ENCODE data around the gene SAMD3. TPM values are rescaled to one million over a fixed set of nuclear protein-coding genes. Genes with fewer than 3 reads are reported as not detected.
A peak's percentile ranks its signal among the peaks of the same experiment; 100 is the strongest.
"Not testable (repeated sequence)": the region's sequence is repeated elsewhere in the genome, so short reads cannot be mapped to it uniquely, and the experiment has no call there.

SAMD3 gene
- total and polyA plus RNA-seq, 5 donors = 0.11 to 1.6 (median 1.0) TPM; not detected in 1

- ATAC-seq (no peak), DNase-seq (peak in 1 of 3 donors; percentile 45)
- intact Hi-C loops (cut with DNase I) = no loop called here
- Histone ChIP-seq H3K27ac (ENCODE audit: low read length) (no peak overlapping the region), H3K4me3 (ENCODE audit: low read length) (no peak overlapping the region), H3K4me1 (ENCODE audit: control insufficient read depth, insufficient read depth, low read length) (no peaks in the 10 kb centered on the region), H3K27me3 (ENCODE audit: control insufficient read depth, insufficient read depth) (no peaks in the 10 kb centered on the region), H3K9me3 (ENCODE audit: control insufficient read depth, low read length) (no peaks in the 10 kb centered on the region)
- WGBS = 79% methylated on average over 6 of the region's 6 CpGs
These were observed 90.5 kb downstream of the SAMD3 start for GRCh38 chr6:130132286-130132701.

- Histone ChIP-seq H3K27me3 (ENCODE audit: control insufficient read depth, insufficient read depth) (no peaks in the 10 kb centered on the region), H3K9me3 (ENCODE audit: control insufficient read depth, low read length) (no peaks in the 10 kb centered on the region), H3K4me3 (ENCODE audit: low read length) (no peak overlapping the region), H3K4me1 (ENCODE audit: control insufficient read depth, insufficient read depth, low read length) (no peaks in the 10 kb centered on the region), H3K27ac (ENCODE audit: low read length) (no peak overlapping the region)
- 91% methylated on average over 6 of the region's 6 CpGs for WGBS
- ATAC-seq (no peak), DNase-seq (no peak)
- intact Hi-C loops (cut with DNase I) = no loop called here
These were observed 92.9 kb downstream of the SAMD3 start for GRCh38 chr6:130129762-130130246.

- DNase-seq = no peak
- no peaks in the 10 kb centered on the region for H3K4me1 ChIP-seq (ENCODE audit: control insufficient read depth, insufficient read depth, low read length)
- 87% methylated on average over 5 of the region's 5 CpGs for WGBS
- H3K27ac ChIP-seq (ENCODE audit: low read length) = no peak overlapping the region
- no peaks in the 10 kb centered on the region for H3K9me3 ChIP-seq (ENCODE audit: control insufficient read depth, low read length)
- no peak for ATAC-seq
- H3K4me3 ChIP-seq (ENCODE audit: low read length) = no peak overlapping the region
- intact Hi-C loops (cut with DNase I) = no loop called here
- no peaks in the 10 kb centered on the region for H3K27me3 ChIP-seq (ENCODE audit: control insufficient read depth, insufficient read depth)
These were observed 94.4 kb downstream of the SAMD3 start for GRCh38 chr6:130128326-130128725.

DNA sequence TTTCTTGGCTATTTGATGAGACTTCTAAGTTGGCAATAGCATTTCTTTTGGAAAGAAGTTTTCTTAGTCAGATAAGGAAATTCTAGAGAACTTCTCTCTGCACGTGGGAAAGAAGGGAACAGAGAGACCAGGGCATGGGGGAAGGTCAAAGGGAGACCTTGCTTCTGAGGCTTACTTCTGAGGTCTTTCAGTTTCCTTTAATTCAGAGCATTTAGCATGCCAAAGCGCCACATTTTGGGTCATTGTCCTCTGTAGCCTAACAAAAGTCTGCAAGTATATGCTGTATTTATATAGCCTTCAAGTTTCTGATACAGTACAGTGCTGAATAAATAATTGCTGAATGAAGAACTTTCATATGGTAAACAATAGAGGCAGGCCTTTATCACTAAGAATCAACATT is 95.6 kb downstream of the SAMD3 start:
- intact Hi-C loops (cut with DNase I) = no loop called here
- ATAC-seq = no peak
- H3K27ac ChIP-seq (ENCODE audit: low read length) = no peak overlapping the region

DNA sequence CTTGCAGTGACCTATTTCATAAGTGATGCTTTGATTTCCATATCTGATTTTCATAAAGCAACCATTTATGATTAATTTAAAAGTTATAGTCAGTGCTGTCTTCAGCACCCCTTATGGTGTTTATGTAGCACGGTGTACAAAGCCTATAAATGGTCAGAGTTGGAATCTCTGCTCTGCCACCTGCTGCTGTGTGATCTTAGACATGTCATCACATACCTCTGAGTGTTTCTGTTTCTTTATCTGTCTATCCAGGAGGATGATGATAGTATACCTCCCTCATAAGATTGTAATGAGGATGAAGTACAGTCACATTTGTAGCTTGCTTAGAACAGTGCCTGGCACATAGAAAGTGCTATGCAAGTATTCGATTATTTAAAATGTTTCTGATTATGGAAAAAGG is 100.5 kb downstream of the SAMD3 start:
- Histone ChIP-seq H3K4me1 (ENCODE audit: control insufficient read depth, insufficient read depth, low read length) (no peaks in the 10 kb centered on the region), H3K9me3 (ENCODE audit: control insufficient read depth, low read length) (no peaks in the 10 kb centered on the region), H3K27ac (ENCODE audit: low read length) (no peak overlapping the region), H3K4me3 (ENCODE audit: low read length) (no peak overlapping the region), H3K27me3 (ENCODE audit: control insufficient read depth, insufficient read depth) (no peaks in the 10 kb centered on the region)
- no peak for ATAC-seq
- intact Hi-C loops (cut with DNase I) = no loop called here
- WGBS = 80% methylated on average over 2 of the region's 2 CpGs
- no peak for DNase-seq

More for the DNA sequence above, 95.6 kb downstream of the SAMD3 start:
- no peak overlapping the region for H3K4me3 ChIP-seq (ENCODE audit: low read length)
- no peak for DNase-seq
- H3K4me1 ChIP-seq (ENCODE audit: control insufficient read depth, insufficient read depth, low read length) = no peaks in the 10 kb centered on the region
- 51% methylated on average over 2 of the region's 2 CpGs for WGBS
- no peaks in the 10 kb centered on the region for H3K9me3 ChIP-seq (ENCODE audit: control insufficient read depth, low read length)
- H3K27me3 ChIP-seq (ENCODE audit: control insufficient read depth, insufficient read depth) = no peaks in the 10 kb centered on the region

- Histone ChIP-seq H3K4me3 (ENCODE audit: low read length) (no peak overlapping the region), H3K9me3 (ENCODE audit: control insufficient read depth, low read length) (no peaks in the 10 kb centered on the region), H3K4me1 (ENCODE audit: control insufficient read depth, insufficient read depth, low read length) (no peaks in the 10 kb centered on the region), H3K27me3 (ENCODE audit: control insufficient read depth, insufficient read depth) (no peaks in the 10 kb centered on the region), H3K27ac (ENCODE audit: low read length) (no peak overlapping the region)
- no peak for ATAC-seq
- no peak for DNase-seq
- intact Hi-C loops (cut with DNase I) = no loop called here
These were observed 102.0 kb downstream of the SAMD3 start for GRCh38 chr6:130120731-130121130.

GRCh38 chr6:130119211-130119610 is 103.5 kb downstream of the SAMD3 start:
- Histone ChIP-seq H3K4me1 (ENCODE audit: control insufficient read depth, insufficient read depth, low read length) (no peaks in the 10 kb centered on the region), H3K27ac (ENCODE audit: low read length) (no peak overlapping the region), H3K4me3 (ENCODE audit: low read length) (no peak overlapping the region), H3K9me3 (ENCODE audit: control insufficient read depth, low read length) (no peaks in the 10 kb centered on the region), H3K27me3 (ENCODE audit: control insufficient read depth, insufficient read depth) (no peaks in the 10 kb centered on the region)
- DNase-seq (no peak), ATAC-seq (no peak)
- intact Hi-C loops (cut with DNase I) = no loop called here
- 99% methylated on average over 1 of the region's 1 CpG for WGBS

DNA sequence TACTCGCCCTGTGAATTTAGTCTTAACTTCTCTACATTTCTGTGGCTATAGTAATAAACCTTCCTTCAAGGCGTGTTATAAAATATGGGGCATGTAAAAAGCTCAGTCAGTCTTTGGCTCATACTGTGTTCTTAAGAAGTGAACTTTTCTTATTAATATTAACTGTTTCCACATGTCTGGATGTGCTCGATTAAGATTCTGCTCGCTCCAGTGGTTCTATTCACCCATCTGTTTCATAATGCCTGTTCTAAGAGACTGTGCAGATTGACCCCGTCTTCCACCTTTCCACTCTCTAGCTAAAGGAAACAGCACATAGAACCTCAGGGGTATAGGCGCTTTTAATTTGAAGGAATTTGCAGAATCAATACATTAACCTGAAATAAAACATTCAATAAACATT is 104.5 kb downstream of the SAMD3 start:
- H3K27me3 ChIP-seq (ENCODE audit: control insufficient read depth, insufficient read depth) = no peaks in the 10 kb centered on the region
- no peak for DNase-seq
- H3K27ac ChIP-seq (ENCODE audit: low read length) = no peak overlapping the region
- WGBS = 93% methylated on average over 6 of the region's 6 CpGs
- H3K4me3 ChIP-seq (ENCODE audit: low read length) = no peak overlapping the region
- no peaks in the 10 kb centered on the region for H3K4me1 ChIP-seq (ENCODE audit: control insufficient read depth, insufficient read depth, low read length)
- H3K9me3 ChIP-seq (ENCODE audit: control insufficient read depth, low read length) = no peaks in the 10 kb centered on the region
- intact Hi-C loops (cut with DNase I) = no loop called here
- ATAC-seq = no peak

- intact Hi-C loops (cut with DNase I) = not testable (repeated sequence)
These were observed 105.5 kb downstream of the SAMD3 start for GRCh38 chr6:130117187-130117701.

GRCh38 chr6:130116273-130116672 is 106.5 kb downstream of the SAMD3 start:
- DNase-seq (no peak), ATAC-seq (no peak)
- H3K27ac ChIP-seq (ENCODE audit: low read length) = no peak overlapping the region
- 89% methylated on average over 4 of the region's 4 CpGs for WGBS
- intact Hi-C loops (cut with DNase I) = no loop called here
- no peaks in the 10 kb centered on the region for H3K9me3 ChIP-seq (ENCODE audit: control insufficient read depth, low read length)
- no peak overlapping the region for H3K4me3 ChIP-seq (ENCODE audit: low read length)
- H3K4me1 ChIP-seq (ENCODE audit: control insufficient read depth, insufficient read depth, low read length) = no peaks in the 10 kb centered on the region
- no peaks in the 10 kb centered on the region for H3K27me3 ChIP-seq (ENCODE audit: control insufficient read depth, insufficient read depth)

More at GRCh38 chr6:130117187-130117701, 105.5 kb downstream of the SAMD3 start:
- H3K9me3 ChIP-seq (ENCODE audit: control insufficient read depth, low read length); ATAC-seq; H3K4me3 ChIP-seq (ENCODE audit: low read length); H3K27me3 ChIP-seq (ENCODE audit: control insufficient read depth, insufficient read depth); H3K4me1 ChIP-seq (ENCODE audit: control insufficient read depth, insufficient read depth, low read length); DNase-seq; H3K27ac ChIP-seq (ENCODE audit: low read length): not testable (repeated sequence)
- WGBS = 97% methylated on average over 2 of the region's 4 CpGs

DNA sequence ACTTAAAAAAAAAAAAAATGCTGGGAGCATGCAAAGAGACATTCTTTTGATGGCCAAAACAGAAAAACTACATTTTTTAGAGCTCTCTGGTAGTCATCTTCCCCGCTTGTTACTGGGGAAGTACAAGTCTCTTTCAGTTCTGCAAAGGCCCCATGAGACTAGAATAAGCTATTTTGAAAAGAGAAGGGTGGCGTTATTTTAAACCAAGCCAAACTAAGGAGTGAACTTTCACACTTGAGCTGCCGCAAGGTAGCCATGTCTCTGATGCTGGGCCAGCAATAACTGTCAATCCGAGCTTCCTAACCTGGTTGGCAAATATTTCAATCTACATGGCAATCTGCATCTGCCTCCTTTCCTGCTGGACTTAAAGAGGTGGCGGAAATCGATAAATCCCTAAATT is 107.7 kb downstream of the SAMD3 start:
- Histone ChIP-seq H3K27me3 (ENCODE audit: control insufficient read depth, insufficient read depth) (no peaks in the 10 kb centered on the region), H3K9me3 (ENCODE audit: control insufficient read depth, low read length) (no peaks in the 10 kb centered on the region), H3K4me1 (ENCODE audit: control insufficient read depth, insufficient read depth, low read length) (no peaks in the 10 kb centered on the region), H3K4me3 (ENCODE audit: low read length) (no peak overlapping the region), H3K27ac (ENCODE audit: low read length) (no peak overlapping the region)
- DNase-seq = no peak
- intact Hi-C loops (cut with DNase I) = no loop called here
- WGBS = 91% methylated on average over 6 of the region's 6 CpGs
- no peak for ATAC-seq

DNA sequence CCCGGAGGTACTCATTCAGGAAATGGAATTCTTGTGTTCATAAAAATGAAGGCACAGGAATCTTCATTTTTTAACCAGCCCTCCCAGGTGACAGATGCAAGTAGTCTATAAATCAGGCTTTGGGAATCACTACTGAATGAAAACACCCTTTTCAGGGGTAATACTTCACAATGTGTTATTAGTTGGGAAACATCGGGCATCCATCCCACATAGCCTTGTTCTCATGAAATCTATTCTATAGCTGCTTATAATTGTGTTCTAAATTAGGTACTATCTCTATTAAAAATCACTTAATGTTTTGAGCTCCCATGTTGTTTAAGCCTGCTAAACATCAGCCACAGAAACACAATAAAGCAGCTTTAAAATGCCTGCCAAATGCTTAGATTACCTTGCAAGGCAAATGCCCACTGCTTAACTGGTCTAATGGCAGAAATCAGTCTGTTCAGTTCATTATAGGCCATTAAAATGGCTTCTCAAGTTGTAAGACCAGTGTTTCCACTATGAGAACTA is 109.5 kb downstream of the SAMD3 start:
- 93% methylated on average over 2 of the region's 2 CpGs for WGBS
- intact Hi-C loops (cut with DNase I) = no loop called here

More for the DNA sequence above, 109.5 kb downstream of the SAMD3 start:
- Histone ChIP-seq H3K27me3 (ENCODE audit: control insufficient read depth, insufficient read depth) (no peaks in the 10 kb centered on the region), H3K9me3 (ENCODE audit: control insufficient read depth, low read length) (no peaks in the 10 kb centered on the region), H3K27ac (ENCODE audit: low read length) (no peak overlapping the region), H3K4me1 (ENCODE audit: control insufficient read depth, insufficient read depth, low read length) (no peaks in the 10 kb centered on the region), H3K4me3 (ENCODE audit: low read length) (no peak overlapping the region)
- ATAC-seq (no peak), DNase-seq (no peak)
